ENCODE measurements around the gene ADAMTSL1.

The ADAMTSL1 gene

DNA sequence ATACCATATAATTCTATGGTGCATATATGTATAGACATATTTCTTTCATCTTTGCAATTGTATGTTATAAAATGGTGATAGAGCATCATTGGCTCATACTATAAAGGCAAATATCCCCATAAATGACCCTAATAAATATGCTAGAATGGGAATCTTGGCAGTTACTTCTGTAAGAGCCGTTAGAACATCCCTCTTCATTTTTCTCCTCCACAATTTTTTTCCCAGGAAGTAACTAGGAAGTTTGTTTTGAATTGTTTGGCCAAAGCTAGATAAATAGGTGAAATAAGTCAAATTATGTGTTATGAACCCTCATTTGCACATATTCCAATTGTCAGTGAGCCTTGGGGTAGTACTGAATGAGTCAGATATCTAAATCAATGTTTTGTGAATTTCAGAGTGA, 209.9 kb downstream of the ADAMTSL1 start:
- Histone ChIP-seq H3K9me3 (ENCODE audit: insufficient read depth, low read depth, low read length) (no peaks in the 10 kb centered on the region), H3K27me3 (ENCODE audit: insufficient read depth, low read length, poor library complexity, severe bottlenecking) (no peaks in the 10 kb centered on the region), H3K4me1 (ENCODE audit: insufficient read depth, low read length, poor library complexity, severe bottlenecking) (no peaks in the 10 kb centered on the region), H4K20me1 (ENCODE audit: insufficient read depth, low read length, poor library complexity, severe bottlenecking) (no peaks in the 10 kb centered on the region), H2AFZ (ENCODE audit: low read length) (no peak overlapping the region), H3K9me2 (replicated peaks; ENCODE audit: low read depth, low read length) (no peaks in the 10 kb centered on the region), H3K4me2 (ENCODE audit: low read depth, low read length, poor library complexity, severe bottlenecking) (no peak overlapping the region), H3F3A (ENCODE audit: low read depth) (no peaks in the 10 kb centered on the region), H3K9ac (ENCODE audit: low read depth, low read length, poor library complexity, severe bottlenecking) (no peak overlapping the region), H3K36me3 (ENCODE audit: insufficient read depth, low read length) (no peaks in the 10 kb centered on the region), H3K79me2 (ENCODE audit: insufficient read depth, low read length) (no peaks in the 10 kb centered on the region), H3K4me3 (ENCODE audit: low read length, poor library complexity, severe bottlenecking) (no peak overlapping the region)
- TF ChIP-seq EZH2phosphoT487 (IDR thresholded peaks at IDR 0.05; ENCODE audit: borderline replicate concordance) = no peak
- TF ChIP-seq, protein P1, sequence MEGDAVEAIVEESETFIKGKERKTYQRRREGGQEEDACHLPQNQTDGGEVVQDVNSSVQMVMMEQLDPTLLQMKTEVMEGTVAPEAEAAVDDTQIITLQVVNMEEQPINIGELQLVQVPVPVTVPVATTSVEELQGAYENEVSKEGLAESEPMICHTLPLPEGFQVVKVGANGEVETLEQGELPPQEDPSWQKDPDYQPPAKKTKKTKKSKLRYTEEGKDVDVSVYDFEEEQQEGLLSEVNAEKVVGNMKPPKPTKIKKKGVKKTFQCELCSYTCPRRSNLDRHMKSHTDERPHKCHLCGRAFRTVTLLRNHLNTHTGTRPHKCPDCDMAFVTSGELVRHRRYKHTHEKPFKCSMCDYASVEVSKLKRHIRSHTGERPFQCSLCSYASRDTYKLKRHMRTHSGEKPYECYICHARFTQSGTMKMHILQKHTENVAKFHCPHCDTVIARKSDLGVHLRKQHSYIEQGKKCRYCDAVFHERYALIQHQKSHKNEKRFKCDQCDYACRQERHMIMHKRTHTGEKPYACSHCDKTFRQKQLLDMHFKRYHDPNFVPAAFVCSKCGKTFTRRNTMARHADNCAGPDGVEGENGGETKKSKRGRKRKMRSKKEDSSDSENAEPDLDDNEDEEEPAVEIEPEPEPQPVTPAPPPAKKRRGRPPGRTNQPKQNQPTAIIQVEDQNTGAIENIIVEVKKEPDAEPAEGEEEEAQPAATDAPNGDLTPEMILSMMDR (conservative IDR thresholded peaks at IDR 0.05; ENCODE audit: low read length) = no peak

DNA sequence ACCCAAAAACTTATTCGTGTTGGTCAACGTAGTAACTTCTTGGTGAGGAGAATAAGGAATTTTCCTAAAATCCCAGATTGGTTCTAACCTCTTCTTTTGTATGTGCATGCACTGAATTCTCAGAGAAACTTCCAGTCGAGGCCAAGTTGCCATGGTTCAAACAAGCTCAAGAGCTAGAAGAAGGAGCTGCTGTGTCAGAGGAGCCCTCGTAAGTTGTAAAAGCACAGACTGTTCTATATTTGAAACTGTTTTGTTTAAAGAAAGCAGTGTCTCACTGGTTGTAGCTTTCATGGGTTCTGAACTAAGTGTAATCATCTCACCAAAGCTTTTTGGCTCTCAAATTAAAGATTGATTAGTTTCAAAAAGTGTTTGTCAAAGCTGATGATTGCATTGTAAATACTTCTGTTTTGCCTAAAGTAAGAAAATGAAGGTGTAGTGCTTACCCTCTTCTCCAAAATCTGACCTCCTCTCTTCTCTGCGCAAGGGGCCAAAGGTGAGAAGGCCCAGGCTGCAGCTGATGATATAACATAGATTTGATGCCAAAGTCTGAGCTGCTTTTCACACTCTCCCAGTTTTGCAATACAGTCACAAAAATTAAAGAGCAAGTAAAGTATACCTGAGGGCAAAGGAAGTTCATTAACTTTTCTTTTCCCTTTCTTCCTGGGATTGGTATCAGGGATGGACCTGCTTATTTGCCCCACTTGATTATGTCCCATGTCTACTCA, 210.8 kb downstream of the ADAMTSL1 start:
- no peak overlapping the region for H3K4me3 ChIP-seq (ENCODE audit: low read length, poor library complexity, severe bottlenecking)
- no peaks in the 10 kb centered on the region for H3K36me3 ChIP-seq (ENCODE audit: insufficient read depth, low read length)
- no peaks in the 10 kb centered on the region for H3K9me2 ChIP-seq (replicated peaks; ENCODE audit: low read depth, low read length)
- no peak overlapping the region for H2AFZ ChIP-seq (ENCODE audit: low read length)
- H3F3A ChIP-seq (ENCODE audit: low read depth) = no peaks in the 10 kb centered on the region
- no peaks in the 10 kb centered on the region for H3K9me3 ChIP-seq (ENCODE audit: insufficient read depth, low read depth, low read length)
- no peaks in the 10 kb centered on the region for H3K79me2 ChIP-seq (ENCODE audit: insufficient read depth, low read length)
- H3K27me3 ChIP-seq (ENCODE audit: insufficient read depth, low read length, poor library complexity, severe bottlenecking) = no peaks in the 10 kb centered on the region
- no peaks in the 10 kb centered on the region for H4K20me1 ChIP-seq (ENCODE audit: insufficient read depth, low read length, poor library complexity, severe bottlenecking)
- no peak overlapping the region for H3K9ac ChIP-seq (ENCODE audit: low read depth, low read length, poor library complexity, severe bottlenecking)
- H3K4me2 ChIP-seq (ENCODE audit: low read depth, low read length, poor library complexity, severe bottlenecking) = no peak overlapping the region
- TF ChIP-seq, protein P1 (conservative IDR thresholded peaks at IDR 0.05; ENCODE audit: low read length) = no peak
- no peak for TF ChIP-seq EZH2phosphoT487 (IDR thresholded peaks at IDR 0.05; ENCODE audit: borderline replicate concordance)
- peaks cover 6% of the 10 kb centered on the region for H3K4me1 ChIP-seq (ENCODE audit: insufficient read depth, low read length, poor library complexity, severe bottlenecking)

DNA sequence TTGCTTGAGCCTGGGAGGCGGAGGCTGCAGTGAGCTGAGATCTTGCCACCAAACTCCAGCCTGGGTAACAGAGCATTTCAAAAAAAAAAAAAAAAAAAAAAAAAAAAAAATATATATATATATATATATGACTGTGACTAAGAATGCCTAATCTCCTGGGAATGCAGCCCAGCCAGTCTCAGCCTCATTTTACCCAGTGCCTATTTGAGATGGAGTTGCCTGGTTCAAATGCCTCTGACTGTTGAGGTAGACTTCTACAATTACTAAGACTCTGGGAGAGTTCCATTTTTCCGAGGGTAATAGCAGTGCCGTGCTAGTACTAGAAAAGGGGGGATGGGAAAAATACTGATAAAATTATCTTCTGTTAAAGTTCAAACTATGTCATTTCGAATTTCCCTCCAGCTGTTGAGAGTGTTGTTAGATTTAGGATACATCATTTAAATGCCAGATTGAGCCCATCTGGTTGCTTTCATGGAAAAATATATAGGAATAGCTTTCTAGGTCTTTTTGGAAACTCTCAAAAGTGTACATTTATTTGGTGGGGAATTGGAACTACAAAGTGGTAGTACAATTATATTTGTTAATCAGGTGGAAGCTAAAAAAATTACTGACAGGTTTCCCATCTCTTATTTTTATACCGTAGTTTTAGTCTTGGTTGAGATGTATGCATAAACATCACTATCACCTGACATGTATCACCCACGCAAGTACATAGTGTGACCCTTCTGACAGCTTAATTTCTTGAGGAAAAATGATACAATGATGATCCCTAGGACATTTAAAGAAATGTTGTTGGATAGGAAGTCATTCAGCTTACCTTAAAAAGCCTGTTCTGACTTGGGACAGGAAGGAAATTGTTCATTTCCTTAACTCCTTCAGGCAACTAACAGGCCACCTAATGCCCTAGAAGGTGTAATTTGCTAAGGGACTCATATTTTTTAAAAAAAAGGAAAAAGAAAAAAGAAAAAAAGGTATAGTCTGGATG, 214.9 kb downstream of the ADAMTSL1 start:
- H3K9me2 ChIP-seq (replicated peaks; ENCODE audit: low read depth, low read length) = no peaks in the 10 kb centered on the region
- no peak overlapping the region for H3K9ac ChIP-seq (ENCODE audit: low read depth, low read length, poor library complexity, severe bottlenecking)
- peaks cover 7% of the 10 kb centered on the region for H3K4me1 ChIP-seq (ENCODE audit: insufficient read depth, low read length, poor library complexity, severe bottlenecking)
- H4K20me1 ChIP-seq (ENCODE audit: insufficient read depth, low read length, poor library complexity, severe bottlenecking) = no peaks in the 10 kb centered on the region
- no peak overlapping the region for H2AFZ ChIP-seq (ENCODE audit: low read length)
- no peaks in the 10 kb centered on the region for H3K27me3 ChIP-seq (ENCODE audit: insufficient read depth, low read length, poor library complexity, severe bottlenecking)
- H3K79me2 ChIP-seq (ENCODE audit: insufficient read depth, low read length) = no peaks in the 10 kb centered on the region
- H3K4me2 ChIP-seq (ENCODE audit: low read depth, low read length, poor library complexity, severe bottlenecking) = no peak overlapping the region
- no peaks in the 10 kb centered on the region for H3K9me3 ChIP-seq (ENCODE audit: insufficient read depth, low read depth, low read length)
- no peaks in the 10 kb centered on the region for H3K36me3 ChIP-seq (ENCODE audit: insufficient read depth, low read length)
- no peaks in the 10 kb centered on the region for H3F3A ChIP-seq (ENCODE audit: low read depth)
- no peak overlapping the region for H3K4me3 ChIP-seq (ENCODE audit: low read length, poor library complexity, severe bottlenecking)
- TF ChIP-seq EZH2phosphoT487 (IDR thresholded peaks at IDR 0.05; ENCODE audit: borderline replicate concordance) = no peak
- TF ChIP-seq, protein P1 (conservative IDR thresholded peaks at IDR 0.05; ENCODE audit: low read length) = no peak
